ENCODE measurements around the gene GAS5.
"Not testable (repeated sequence)": the region's sequence is repeated elsewhere in the genome, so short reads cannot be mapped to it uniquely, and the experiment has no call there.

Gene GAS5

DNA sequence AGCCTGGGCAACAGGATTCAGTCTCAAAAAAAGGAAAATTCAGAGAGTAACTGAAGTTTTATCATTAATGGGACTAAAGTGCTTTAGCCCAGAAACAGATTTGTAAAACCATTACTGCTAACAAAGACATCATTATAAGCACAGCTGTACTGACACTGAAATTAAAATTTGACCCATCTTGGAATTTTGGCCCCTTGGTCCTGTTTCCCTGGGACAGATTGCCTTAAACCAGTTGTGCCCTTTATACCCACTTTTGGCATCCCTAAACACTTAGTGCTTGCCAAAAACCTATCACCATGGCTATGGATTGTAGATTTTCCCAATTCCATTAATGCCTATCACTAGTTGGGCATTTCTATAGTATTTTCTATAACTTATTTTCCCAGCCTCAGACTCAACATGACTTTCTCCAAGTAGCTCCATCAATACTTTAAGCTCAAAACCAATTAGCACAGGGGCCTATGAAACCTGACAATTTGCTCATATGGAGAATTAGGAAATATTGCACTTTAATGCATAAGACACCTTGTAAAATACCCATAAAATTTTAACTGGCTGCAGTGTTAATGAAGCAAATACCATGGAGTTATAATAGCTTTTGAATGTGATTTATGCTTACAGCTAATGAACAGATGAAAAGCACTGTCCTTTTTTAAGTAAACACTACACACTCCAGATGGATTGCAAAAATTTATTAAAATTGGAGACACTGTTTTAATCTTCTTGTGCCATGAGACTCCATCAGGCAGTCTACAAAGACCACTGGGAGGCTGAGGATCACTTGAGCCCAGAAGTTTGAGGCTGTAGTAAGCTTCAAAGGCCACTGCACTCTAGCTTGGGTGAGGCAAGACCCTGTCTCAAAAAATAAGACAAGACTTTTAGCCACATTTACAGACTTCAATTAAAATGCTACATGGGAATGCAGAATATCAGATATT lies 4.3 kb downstream of the GAS5 start:
- Histone ChIP-seq H3K9me3 (ENCODE audit: control insufficient read depth in 2 of 2, low read length in 2 of 2) (no peaks in the 10 kb centered on the region), H3K9ac (ENCODE audit: low read depth in 1 of 2, low read length in 2 of 2) (no peak overlapping the region), H3K4me3 (ENCODE audit: low read length in 2 of 2) (no peak overlapping the region), H3K27ac (ENCODE audit: low read depth in 2 of 2, low read length in 2 of 2) (no peak overlapping the region), H3K4me1 (ENCODE audit: control insufficient read depth in 2 of 2, insufficient read depth in 2 of 2, low read length in 2 of 2) (peaks cover 10 to 21% of the 10 kb centered on the region in 2 donors), H3K27me3 (ENCODE audit: control insufficient read depth in 2 of 2, insufficient read depth in 2 of 2, low read length in 2 of 2) (no peaks in the 10 kb centered on the region), H3K36me3 (ENCODE audit: control insufficient read depth in 2 of 2, insufficient read depth in 2 of 2, low read length in 2 of 2) (peaks cover 44 to 47% of the 10 kb centered on the region in 2 donors)

DNA sequence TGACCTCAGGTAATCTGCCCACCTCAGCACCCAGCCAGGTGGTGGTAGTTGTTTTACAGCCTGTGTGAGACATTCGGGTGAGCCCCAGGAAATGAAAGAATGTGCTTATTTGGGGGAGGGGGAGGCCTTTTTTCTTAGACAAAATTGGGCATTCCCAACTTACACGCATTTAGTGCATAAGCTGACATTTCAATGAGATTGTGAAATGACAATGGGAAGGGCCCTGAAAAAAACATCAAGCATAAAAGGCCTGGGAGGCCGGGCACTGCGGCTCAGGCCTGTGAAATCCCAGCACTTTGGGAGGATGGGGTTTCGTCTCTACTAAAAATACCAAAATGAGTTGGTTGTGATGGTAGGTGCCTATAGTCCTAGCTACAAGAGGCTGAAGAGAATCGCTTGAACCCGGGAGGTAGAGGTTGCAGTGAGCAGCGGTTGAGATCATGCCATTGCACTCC lies 5.0 kb downstream of the GAS5 start:
- peaks cover 48 to 49% of the 10 kb centered on the region in 2 donors for H3K36me3 ChIP-seq (ENCODE audit: control insufficient read depth in 2 of 2, insufficient read depth in 2 of 2, low read length in 2 of 2)
- peaks cover 10 to 21% of the 10 kb centered on the region in 2 donors for H3K4me1 ChIP-seq (ENCODE audit: control insufficient read depth in 2 of 2, insufficient read depth in 2 of 2, low read length in 2 of 2)
- no peak overlapping the region for H3K27ac ChIP-seq (ENCODE audit: low read depth in 2 of 2, low read length in 2 of 2)
- no peaks in the 10 kb centered on the region for H3K27me3 ChIP-seq (ENCODE audit: control insufficient read depth in 2 of 2, insufficient read depth in 2 of 2, low read length in 2 of 2)
- no peak overlapping the region for H3K4me3 ChIP-seq (ENCODE audit: low read length in 2 of 2)
- no peaks in the 10 kb centered on the region for H3K9me3 ChIP-seq (ENCODE audit: control insufficient read depth in 2 of 2, low read length in 2 of 2)
- no peak overlapping the region for H3K9ac ChIP-seq (ENCODE audit: low read depth in 1 of 2, low read length in 2 of 2)

DNA sequence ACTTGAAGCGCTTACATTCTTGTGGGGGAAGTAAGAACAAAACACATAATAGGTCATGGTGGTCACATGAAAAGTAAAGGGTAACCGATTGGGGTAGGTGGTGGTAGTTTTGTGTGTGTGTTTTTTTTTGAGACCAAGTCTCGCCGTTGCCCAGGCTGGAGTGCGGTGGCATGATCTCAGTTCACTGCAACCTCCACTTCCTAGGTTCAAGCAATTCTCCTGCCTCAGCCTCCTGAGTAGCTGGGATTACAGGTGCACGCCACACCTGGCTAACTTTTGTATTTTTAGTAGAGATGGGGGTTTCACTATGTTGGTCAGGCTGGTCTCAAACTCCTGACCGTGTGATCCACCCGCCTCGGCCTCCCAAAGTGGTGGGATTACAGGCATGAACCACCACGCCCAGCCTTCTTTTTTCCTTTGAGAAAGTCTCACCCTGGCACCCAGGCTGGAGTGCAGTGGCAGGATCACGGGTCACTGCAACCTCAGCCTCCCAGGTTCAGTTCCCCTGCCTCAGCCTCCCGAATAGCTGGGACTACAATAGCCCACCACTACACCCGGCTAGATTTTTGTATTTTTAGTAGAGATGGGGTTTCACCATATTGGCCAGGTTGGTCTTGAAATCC lies 5.5 kb downstream of the GAS5 start:
- peaks cover 53 to 54% of the 10 kb centered on the region in 2 donors for H3K36me3 ChIP-seq (ENCODE audit: control insufficient read depth in 2 of 2, insufficient read depth in 2 of 2, low read length in 2 of 2)
- H3K9me3 ChIP-seq (ENCODE audit: control insufficient read depth in 2 of 2, low read length in 2 of 2); H3K4me3 ChIP-seq (ENCODE audit: low read length in 2 of 2); H3K9ac ChIP-seq (ENCODE audit: low read depth in 1 of 2, low read length in 2 of 2); H3K27me3 ChIP-seq (ENCODE audit: control insufficient read depth in 2 of 2, insufficient read depth in 2 of 2, low read length in 2 of 2); H3K27ac ChIP-seq (ENCODE audit: low read depth in 2 of 2, low read length in 2 of 2): not testable (repeated sequence)
- H3K4me1 ChIP-seq (ENCODE audit: control insufficient read depth in 2 of 2, insufficient read depth in 2 of 2, low read length in 2 of 2), result peaks cover 10 to 21% of the 10 kb centered on the region in 2 donors

DNA sequence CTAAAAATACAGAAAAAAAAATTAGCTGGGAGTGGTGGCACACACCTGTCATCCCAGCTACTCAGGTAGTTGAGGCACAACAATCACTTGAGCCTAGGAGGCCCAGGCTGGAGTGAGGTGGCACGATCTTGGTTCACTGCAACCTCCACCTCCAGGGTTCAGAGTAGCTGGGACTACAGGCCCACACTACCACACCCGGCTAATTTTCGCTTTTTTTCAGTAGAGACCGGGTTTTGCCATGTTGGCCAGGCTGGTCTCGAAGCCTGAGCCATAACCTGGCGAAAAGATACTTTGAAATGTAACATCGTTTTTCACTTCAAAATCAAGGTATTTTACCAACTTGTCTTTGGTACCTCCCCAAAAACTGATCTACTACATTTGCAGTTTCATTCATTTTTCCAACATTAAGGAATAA lies 6.1 kb downstream of the GAS5 start:
- Histone ChIP-seq H3K9me3 (ENCODE audit: control insufficient read depth in 2 of 2, low read length in 2 of 2) (no peaks in the 10 kb centered on the region), H3K9ac (ENCODE audit: low read depth in 1 of 2, low read length in 2 of 2) (no peak overlapping the region), H3K4me1 (ENCODE audit: control insufficient read depth in 2 of 2, insufficient read depth in 2 of 2, low read length in 2 of 2) (peaks cover 10 to 19% of the 10 kb centered on the region in 2 donors), H3K36me3 (ENCODE audit: control insufficient read depth in 2 of 2, insufficient read depth in 2 of 2, low read length in 2 of 2) (peaks cover 58% of the 10 kb centered on the region in 2 donors), H3K27ac (ENCODE audit: low read depth in 2 of 2, low read length in 2 of 2) (no peak overlapping the region), H3K4me3 (ENCODE audit: low read length in 2 of 2) (no peak overlapping the region), H3K27me3 (ENCODE audit: control insufficient read depth in 2 of 2, insufficient read depth in 2 of 2, low read length in 2 of 2) (no peaks in the 10 kb centered on the region)

DNA sequence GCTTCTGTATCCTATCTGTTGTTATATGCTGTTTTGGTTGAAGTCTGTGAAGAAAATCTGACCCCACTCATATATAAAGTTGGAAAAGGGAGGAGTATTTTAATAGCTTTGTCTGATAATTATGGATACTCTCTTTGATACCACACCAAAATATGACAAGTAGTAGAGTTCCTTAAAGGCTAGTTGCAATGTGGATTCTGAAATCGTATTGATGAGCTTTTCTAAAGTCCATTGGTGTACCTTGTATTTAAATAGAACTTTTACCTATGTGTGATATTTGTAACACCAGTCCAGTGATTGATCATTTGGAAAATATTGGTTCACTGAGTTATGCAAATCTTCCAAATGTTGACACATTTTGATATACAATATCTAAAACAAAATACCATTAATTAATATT lies 7.7 kb downstream of the GAS5 start:
- Histone ChIP-seq H3K9me3 (ENCODE audit: control insufficient read depth in 2 of 2, low read length in 2 of 2) (no peaks in the 10 kb centered on the region), H3K4me3 (ENCODE audit: low read length in 2 of 2) (no peak overlapping the region), H3K9ac (ENCODE audit: low read depth in 1 of 2, low read length in 2 of 2) (no peak overlapping the region), H3K36me3 (ENCODE audit: control insufficient read depth in 2 of 2, insufficient read depth in 2 of 2, low read length in 2 of 2) (peaks cover 50 to 57% of the 10 kb centered on the region in 2 donors), H3K27ac (ENCODE audit: low read depth in 2 of 2, low read length in 2 of 2) (no peak overlapping the region), H3K27me3 (ENCODE audit: control insufficient read depth in 2 of 2, insufficient read depth in 2 of 2, low read length in 2 of 2) (no peaks in the 10 kb centered on the region), H3K4me1 (ENCODE audit: control insufficient read depth in 2 of 2, insufficient read depth in 2 of 2, low read length in 2 of 2) (peaks cover 0 to 4% of the 10 kb centered on the region in 2 donors)

DNA sequence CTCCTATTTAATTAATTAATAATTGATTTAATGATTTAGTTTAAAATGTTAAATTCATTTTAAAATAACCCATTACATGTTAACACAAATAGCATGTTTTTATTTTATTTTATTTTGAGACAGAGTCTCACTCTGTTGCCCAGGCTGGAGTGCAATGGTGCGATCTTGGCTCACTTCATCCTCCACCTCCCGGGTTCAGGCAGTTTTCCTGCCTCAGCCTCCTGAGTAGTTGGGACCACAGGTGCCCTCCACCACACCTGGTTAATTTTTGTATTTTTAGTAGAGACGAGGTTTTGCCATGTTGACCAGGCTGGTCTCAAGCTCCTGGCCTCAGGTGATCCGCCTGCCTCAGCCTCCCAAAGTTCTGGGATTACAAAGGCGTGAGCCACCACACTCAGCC lies 8.2 kb downstream of the GAS5 start:
- not testable (repeated sequence) for H3K9me3 ChIP-seq (ENCODE audit: control insufficient read depth in 2 of 2, low read length in 2 of 2)
- peaks cover 49 to 52% of the 10 kb centered on the region in 2 donors for H3K36me3 ChIP-seq (ENCODE audit: control insufficient read depth in 2 of 2, insufficient read depth in 2 of 2, low read length in 2 of 2)

DNA sequence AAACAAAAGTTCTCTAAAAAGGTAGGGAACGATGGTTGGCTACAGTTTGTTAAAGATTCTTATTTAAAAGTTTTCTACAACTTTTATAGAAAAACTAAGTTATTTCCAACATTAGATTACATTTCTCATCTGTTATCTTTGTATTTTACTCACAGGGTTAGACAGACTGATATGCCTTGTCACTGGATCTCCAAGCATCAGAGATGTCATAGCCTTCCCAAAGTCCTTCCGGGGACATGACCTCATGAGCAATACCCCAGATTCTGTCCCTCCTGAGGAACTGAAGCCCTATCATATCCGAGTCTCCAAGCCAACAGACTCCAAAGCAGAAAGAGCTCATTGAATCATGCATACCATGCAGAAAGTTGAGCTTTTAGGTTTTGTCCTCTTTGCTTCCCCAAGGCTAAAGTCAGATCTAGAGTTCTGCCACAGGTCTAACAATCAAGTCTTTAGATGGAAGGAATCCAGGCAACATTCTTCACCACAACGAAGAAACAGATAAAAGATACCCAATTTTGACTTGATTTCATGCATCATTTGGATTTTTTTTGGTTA lies 10.3 kb downstream of the GAS5 start:
- no peaks in the 10 kb centered on the region for H3K27me3 ChIP-seq (ENCODE audit: control insufficient read depth in 2 of 2, insufficient read depth in 2 of 2, low read length in 2 of 2)
- H3K4me3 ChIP-seq (ENCODE audit: low read length in 2 of 2), result no peak overlapping the region
- peaks cover 42 to 47% of the 10 kb centered on the region in 2 donors for H3K36me3 ChIP-seq (ENCODE audit: control insufficient read depth in 2 of 2, insufficient read depth in 2 of 2, low read length in 2 of 2)
- H3K4me1 ChIP-seq (ENCODE audit: control insufficient read depth in 2 of 2, insufficient read depth in 2 of 2, low read length in 2 of 2), result no peaks in the 10 kb centered on the region
- H3K27ac ChIP-seq (ENCODE audit: low read depth in 2 of 2, low read length in 2 of 2), result no peak overlapping the region
- no peak overlapping the region for H3K9ac ChIP-seq (ENCODE audit: low read depth in 1 of 2, low read length in 2 of 2)
- no peaks in the 10 kb centered on the region for H3K9me3 ChIP-seq (ENCODE audit: control insufficient read depth in 2 of 2, low read length in 2 of 2)

More for the DNA sequence above, 8.2 kb downstream of the GAS5 start:
- not testable (repeated sequence) for H3K4me1 ChIP-seq (ENCODE audit: control insufficient read depth in 2 of 2, insufficient read depth in 2 of 2, low read length in 2 of 2); H3K4me3 ChIP-seq (ENCODE audit: low read length in 2 of 2); H3K27me3 ChIP-seq (ENCODE audit: control insufficient read depth in 2 of 2, insufficient read depth in 2 of 2, low read length in 2 of 2); H3K9ac ChIP-seq (ENCODE audit: low read depth in 1 of 2, low read length in 2 of 2); H3K27ac ChIP-seq (ENCODE audit: low read depth in 2 of 2, low read length in 2 of 2)

DNA sequence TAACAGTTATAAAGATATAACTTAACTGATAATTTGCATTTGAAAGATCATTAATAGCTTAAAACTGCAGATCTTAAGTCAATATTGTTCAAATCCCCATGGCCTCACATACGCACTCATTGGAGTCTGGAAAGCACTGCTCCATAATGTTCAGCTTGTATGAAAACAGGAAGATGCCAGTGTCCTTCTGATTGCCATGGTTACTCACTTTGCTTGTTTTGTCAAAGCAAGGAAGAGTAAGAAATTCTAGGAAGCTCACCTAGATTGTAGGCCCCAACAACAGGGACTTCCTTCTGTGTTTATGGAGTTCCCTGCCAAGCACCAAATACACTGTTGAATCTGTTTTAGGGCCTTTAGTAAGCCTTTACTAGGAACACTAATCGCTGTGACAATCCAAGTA lies 10.9 kb downstream of the GAS5 start:
- H3K27ac ChIP-seq (ENCODE audit: low read depth in 2 of 2, low read length in 2 of 2), result no peak overlapping the region
- no peak overlapping the region for H3K9ac ChIP-seq (ENCODE audit: low read depth in 1 of 2, low read length in 2 of 2)
- H3K4me1 ChIP-seq (ENCODE audit: control insufficient read depth in 2 of 2, insufficient read depth in 2 of 2, low read length in 2 of 2), result no peaks in the 10 kb centered on the region
- peaks cover 39 to 51% of the 10 kb centered on the region in 2 donors for H3K36me3 ChIP-seq (ENCODE audit: control insufficient read depth in 2 of 2, insufficient read depth in 2 of 2, low read length in 2 of 2)
- H3K27me3 ChIP-seq (ENCODE audit: control insufficient read depth in 2 of 2, insufficient read depth in 2 of 2, low read length in 2 of 2), result no peaks in the 10 kb centered on the region
- no peaks in the 10 kb centered on the region for H3K9me3 ChIP-seq (ENCODE audit: control insufficient read depth in 2 of 2, low read length in 2 of 2)
- no peak overlapping the region for H3K4me3 ChIP-seq (ENCODE audit: low read length in 2 of 2)

DNA sequence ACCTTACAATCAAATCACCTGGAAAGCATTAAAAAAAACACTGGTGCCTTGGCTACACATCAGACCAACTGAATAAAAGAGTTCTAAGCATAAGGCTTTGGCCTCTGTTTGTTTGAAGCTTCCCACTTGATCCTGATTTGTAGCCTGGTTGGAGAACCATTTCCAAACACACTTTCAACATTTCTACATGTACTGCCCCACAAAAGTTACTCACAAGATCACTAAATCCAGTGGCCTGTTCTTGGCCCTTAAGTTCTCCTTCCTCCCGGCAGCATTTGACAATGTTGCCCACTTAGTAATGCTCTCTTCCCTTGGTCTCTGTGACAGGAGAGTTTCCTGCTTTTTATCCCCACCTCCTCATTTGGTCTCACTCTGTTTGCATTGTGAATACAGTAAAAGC lies 11.8 kb downstream of the GAS5 start:
- Histone ChIP-seq H3K36me3 (ENCODE audit: control insufficient read depth in 2 of 2, insufficient read depth in 2 of 2, low read length in 2 of 2) (peaks cover 39 to 52% of the 10 kb centered on the region in 2 donors), H3K27ac (ENCODE audit: low read depth in 2 of 2, low read length in 2 of 2) (no peak overlapping the region), H3K9ac (ENCODE audit: low read depth in 1 of 2, low read length in 2 of 2) (no peak overlapping the region), H3K27me3 (ENCODE audit: control insufficient read depth in 2 of 2, insufficient read depth in 2 of 2, low read length in 2 of 2) (no peaks in the 10 kb centered on the region), H3K4me3 (ENCODE audit: low read length in 2 of 2) (no peak overlapping the region), H3K4me1 (ENCODE audit: control insufficient read depth in 2 of 2, insufficient read depth in 2 of 2, low read length in 2 of 2) (no peaks in the 10 kb centered on the region), H3K9me3 (ENCODE audit: control insufficient read depth in 2 of 2, low read length in 2 of 2) (no peaks in the 10 kb centered on the region)

DNA sequence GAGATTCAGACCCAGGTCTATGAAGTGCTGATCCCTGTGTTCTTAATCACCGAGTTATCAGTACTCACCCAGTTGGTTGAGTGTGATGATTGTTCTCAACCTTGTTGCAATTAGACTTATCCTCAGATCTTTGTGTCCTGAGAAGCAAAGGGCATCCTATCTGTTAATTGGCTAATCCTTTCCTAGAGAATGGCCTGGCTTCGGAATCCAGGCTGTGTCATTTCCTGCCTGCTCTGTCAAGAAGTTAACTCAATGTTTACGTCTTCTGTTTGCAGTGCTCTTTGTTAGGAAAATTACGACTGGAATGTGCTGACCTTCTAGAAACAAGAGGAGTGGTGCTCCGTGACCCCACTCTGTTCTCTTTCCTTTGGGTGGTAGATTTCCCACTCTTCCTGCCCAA lies 14.7 kb downstream of the GAS5 start:
- no peak overlapping the region for H3K9ac ChIP-seq (ENCODE audit: low read depth in 1 of 2, low read length in 2 of 2)
- H3K36me3 ChIP-seq (ENCODE audit: control insufficient read depth in 2 of 2, insufficient read depth in 2 of 2, low read length in 2 of 2), result peaks cover 36 to 46% of the 10 kb centered on the region in 2 donors
- no peaks in the 10 kb centered on the region for H3K4me1 ChIP-seq (ENCODE audit: control insufficient read depth in 2 of 2, insufficient read depth in 2 of 2, low read length in 2 of 2)
- H3K27ac ChIP-seq (ENCODE audit: low read depth in 2 of 2, low read length in 2 of 2), result no peak overlapping the region
- no peaks in the 10 kb centered on the region for H3K27me3 ChIP-seq (ENCODE audit: control insufficient read depth in 2 of 2, insufficient read depth in 2 of 2, low read length in 2 of 2)
- H3K9me3 ChIP-seq (ENCODE audit: control insufficient read depth in 2 of 2, low read length in 2 of 2), result no peaks in the 10 kb centered on the region
- H3K4me3 ChIP-seq (ENCODE audit: low read length in 2 of 2), result no peak overlapping the region
